K562 (cell line): Measurements from ENCODE around the gene C21orf58. TPM values are rescaled to one million over a fixed set of nuclear protein-coding genes. Genes with fewer than 3 reads are reported as not detected.

Source experiments
- BRD9 ChIP-seq: fragments of 450-650 bp; IDR thresholded peaks from 2 replicates; pipeline ENCODE4 v1.6.1; 2018; ENCODE audit warnings: low read depth; ENCODE audit not compliant: partially characterized antibody
- EP300 ChIP-seq: IDR thresholded peaks from 2 replicates; pipeline ENCODE4 v1.6.1; 2012; ENCODE audit warnings: low read length, improper control_type of control experiment
- ERF ChIP-seq: fragments of 450-650 bp; formaldehyde crosslinking; IDR thresholded peaks from 2 replicates; pipeline ENCODE4 v1.4.0; 2020; ENCODE audit warnings: mild to moderate bottlenecking, mixed read lengths
- FIP1L1 ChIP-seq: fragments of 200-400 bp; formaldehyde crosslinking; IDR thresholded peaks from 2 replicates; pipeline ENCODE4 v1.6.1; 2018; ENCODE audit warnings: mild to moderate bottlenecking, low read depth, low read length; ENCODE audit not compliant: poor library complexity, severe bottlenecking
- GABPB1 ChIP-seq: sonication (generic); formaldehyde crosslinking; IDR thresholded peaks from 2 replicates; pipeline ENCODE4 v1.8.0; 2022; ENCODE audit warnings: mild to moderate bottlenecking, missing genetic modification reagents
- GTF2A2 ChIP-seq: IDR thresholded peaks from 2 replicates; pipeline ENCODE4 v1.6.1; 2016; ENCODE audit warnings: mild to moderate bottlenecking, missing genetic modification characterization, missing compliant biosample characterization
- KHSRP ChIP-seq: fragments of 450-650 bp; IDR thresholded peaks from 2 replicates; pipeline ENCODE4 v1.6.1; 2017
- KLF13 ChIP-seq: fragments of 450-650 bp; IDR thresholded peaks from 2 replicates; pipeline ENCODE4 v1.6.1; 2016; ENCODE audit warnings: missing genetic modification characterization, low read depth, mild to moderate bottlenecking, missing compliant biosample characterization, moderate library complexity, borderline replicate concordance
- NR0B1 ChIP-seq: fragments of 450-650 bp; IDR thresholded peaks from one replicate; pipeline ENCODE4 v1.6.1; 2018; ENCODE audit warnings: mild to moderate bottlenecking, moderate library complexity; ENCODE audit not compliant: partially characterized antibody
- POLR2H ChIP-seq: IDR thresholded peaks from 2 replicates; pipeline ENCODE4 v1.6.1; 2016; ENCODE audit warnings: missing genetic modification characterization, low read depth, mild to moderate bottlenecking, control low read depth, missing compliant biosample characterization, moderate library complexity
- SNIP1 ChIP-seq: fragments of 450-650 bp; IDR thresholded peaks from 2 replicates; pipeline ENCODE4 v1.7.1; 2017; ENCODE audit warnings: low read depth, mild to moderate bottlenecking
- TARDBP ChIP-seq: fragments of 450-650 bp; IDR thresholded peaks from 2 replicates; pipeline ENCODE4 v1.6.1; 2016
- THRB ChIP-seq: fragments of 450-650 bp; formaldehyde crosslinking; conservative IDR thresholded peaks from 2 replicates; pipeline ENCODE4 v1.4.0; 2022; ENCODE audit warnings: mild to moderate bottlenecking, missing genetic modification characterization
- TRIM24 ChIP-seq, 2 experiments: fragments of 450-650 bp; IDR thresholded peaks; 2 replicates each; pipeline ENCODE4 v1.6.1; 2016
- ZBTB1 ChIP-seq: sonication (generic); formaldehyde crosslinking; IDR thresholded peaks from 2 replicates; pipeline ENCODE4 v1.8.1; 2023; ENCODE audit warnings: missing genetic modification reagents, low read depth, mild to moderate bottlenecking, borderline replicate concordance
- ZBTB11 ChIP-seq, 3 experiments: fragments of 200-800 bp in 1 of 3; fragments of 250-450 bp in 1 of 3; fragments of 450-650 bp in 1 of 3; sonication (Bioruptor Pico) in 1 of 3; sonication (Bioruptor generic) in 1 of 3; formaldehyde crosslinking in 1 of 3; IDR thresholded peaks; 2 replicates each; pipeline versions ENCODE4 v1.6.1 to v1.8.0; 2016 to 2022; ENCODE audit warnings: mild to moderate bottlenecking in 2 of 3, missing genetic modification characterization in 2 of 3, missing compliant biosample characterization in 1 of 3, moderate library complexity in 1 of 3
- ZNF696 ChIP-seq: fragments of 250-450 bp; sonication (Bioruptor Pico); conservative IDR thresholded peaks from 2 replicates; pipeline ENCODE4 v1.4.0; 2020; ENCODE audit warnings: mild to moderate bottlenecking, moderate library complexity
- polyA plus RNA-seq, 8 experiments: library from polyadenylated mRNA; depleted of rRNA in 4 of 8; stranded (reverse) in 5 of 8; unstranded in 3 of 8; fragments of >200 nt; fragmentation: Nextera tagmentation in 2 of 8; fragmentation: Illumina TruSeq in 1 of 8; extraction: Ambion mirVana in 2 of 8; extraction: Trizol in 1 of 8; gene quantifications; 2 replicates each; pipeline versions ENCODE4 v1.2.1 to v1.2.3, GENCODE V29; 2011 to 2014; ENCODE audit warnings: inconsistent platforms in 1 of 8, missing spikeins in 1 of 8
- total RNA-seq, 7 experiments: library from RNA; depleted of rRNA in 6 of 7; stranded (reverse); fragments of >200 nt in 6 of 7; fragmentation: Illumina TruSeq in 2 of 7; extraction: Trizol in 2 of 7; gene quantifications; 2 replicates each; pipeline versions ENCODE4 v1.2.1 to v1.2.3, GENCODE V29; 2011 to 2021; ENCODE audit warnings: low replicate concordance in 1 of 7

C21orf58 gene
- total and polyA plus RNA-seq, 9 of the 15 experiments (the other 6 are each of a cell fraction or from before 2014, with no cell fraction given): 1.2 to 30.5 (median 12.4) TPM

GRCh38 chr21:46323710-46324389 is at the start of gene C21orf58, which contains the start of gene PCNT (continued):
- peak in 1 of 3 experiments; percentile 4; a peak in 1 of 6 replicates for TF ChIP-seq ZBTB11 (CRISPR knock-in tag; IDR thresholded peaks at IDR 0.05)
- no peak for TF ChIP-seq SNIP1
- no peak for TF ChIP-seq ZNF696
- peak in 1 of 2 experiments; percentile 22; a peak in 3 of 4 replicates for TF ChIP-seq TRIM24 (IDR thresholded peaks at IDR 0.05)
- TF ChIP-seq GTF2A2 (tag): 0 out of 2 replicates have a peak, but pooled peaks have one; percentile 31
- no peak for TF ChIP-seq TARDBP
- peak; percentile 76; the same call in 1 of the 2 replicates for TF ChIP-seq KLF13 (tag)
- peak; percentile 92 for TF ChIP-seq POLR2H (tag)
- TF ChIP-seq ZBTB1 (CRISPR knock-in tag): peak; percentile 77; the same call in 1 of the 2 replicates
- 0 out of 2 replicates have a peak, but pooled peaks have one; percentile 13 for TF ChIP-seq EP300
- TF ChIP-seq GABPB1 (CRISPR knock-in tag): peak; percentile 77
- no peak for TF ChIP-seq KHSRP
- TF ChIP-seq NR0B1: no peak
- peak; percentile 48 for TF ChIP-seq FIP1L1
- TF ChIP-seq BRD9: peak; percentile 85
- TF ChIP-seq ERF (CRISPR knock-in tag): peak; percentile 78; the same call in 1 of the 2 replicates
- peak; percentile 51; the same call in 1 of the 2 replicates for TF ChIP-seq THRB (CRISPR knock-in tag)
